Parathyroid adenoma (tissue), 2 donors: ENCODE measurements around the gene RBBP4.

Experiments used
- H2AFZ ChIP-seq: fragments of 300-600 bp; sonication (generic); one replicate; pipeline ENCODE4 v1.7.0; 2017; ENCODE audit warnings: antibody characterized with exemption, mild to moderate bottlenecking
- H3K27ac ChIP-seq: fragments of 300-600 bp; sonication (generic); one replicate; pipeline ENCODE4 v1.7.0; 2017
- H3K27me3 ChIP-seq: fragments of 300-600 bp; sonication (generic); one replicate; pipeline ENCODE4 v1.7.0; 2017; ENCODE audit warnings: low read length; ENCODE audit not compliant: control insufficient read depth, insufficient read depth
- H3K36me3 ChIP-seq: fragments of 300-600 bp; sonication (generic); one replicate; pipeline ENCODE4 v1.7.0; 2017; ENCODE audit warnings: low read length; ENCODE audit not compliant: control insufficient read depth, insufficient read depth
- H3K4me1 ChIP-seq: fragments of 300-600 bp; sonication (generic); one replicate; pipeline ENCODE4 v1.7.0; 2017; ENCODE audit warnings: control low read depth
- H3K4me2 ChIP-seq: fragments of 300-600 bp; sonication (generic); one replicate; pipeline ENCODE4 v1.7.0; 2017; ENCODE audit warnings: low read length
- H3K4me3 ChIP-seq: fragments of 300-600 bp; sonication (generic); one replicate; pipeline ENCODE4 v1.7.0; 2017; ENCODE audit warnings: low read depth, low read length
- H3K79me2 ChIP-seq: fragments of 300-600 bp; sonication (generic); one replicate; pipeline ENCODE4 v1.7.0; 2017; ENCODE audit warnings: control low read depth
- H3K9ac ChIP-seq: fragments of 300-600 bp; sonication (generic); one replicate; pipeline ENCODE4 v1.7.0; 2017; ENCODE audit warnings: mild to moderate bottlenecking
- H3K9me3 ChIP-seq: fragments of 300-600 bp; sonication (generic); one replicate; pipeline ENCODE4 v1.7.0; 2017; ENCODE audit warnings: low read length; ENCODE audit not compliant: control insufficient read depth
- TF ChIP-seq, protein P1 (sequence below): fragments of 300-600 bp; sonication (generic); IDR thresholded peaks from one replicate; pipeline ENCODE4 v1.7.0; 2017; ENCODE audit warnings: antibody characterized with exemption, mild to moderate bottlenecking
- donor health status: primary hyperparathyroidism.

RBBP4 gene

GRCh38 chr1:32718036-32718435 is 67.0 kb downstream of the RBBP4 start:
- TF ChIP-seq, protein P1, sequence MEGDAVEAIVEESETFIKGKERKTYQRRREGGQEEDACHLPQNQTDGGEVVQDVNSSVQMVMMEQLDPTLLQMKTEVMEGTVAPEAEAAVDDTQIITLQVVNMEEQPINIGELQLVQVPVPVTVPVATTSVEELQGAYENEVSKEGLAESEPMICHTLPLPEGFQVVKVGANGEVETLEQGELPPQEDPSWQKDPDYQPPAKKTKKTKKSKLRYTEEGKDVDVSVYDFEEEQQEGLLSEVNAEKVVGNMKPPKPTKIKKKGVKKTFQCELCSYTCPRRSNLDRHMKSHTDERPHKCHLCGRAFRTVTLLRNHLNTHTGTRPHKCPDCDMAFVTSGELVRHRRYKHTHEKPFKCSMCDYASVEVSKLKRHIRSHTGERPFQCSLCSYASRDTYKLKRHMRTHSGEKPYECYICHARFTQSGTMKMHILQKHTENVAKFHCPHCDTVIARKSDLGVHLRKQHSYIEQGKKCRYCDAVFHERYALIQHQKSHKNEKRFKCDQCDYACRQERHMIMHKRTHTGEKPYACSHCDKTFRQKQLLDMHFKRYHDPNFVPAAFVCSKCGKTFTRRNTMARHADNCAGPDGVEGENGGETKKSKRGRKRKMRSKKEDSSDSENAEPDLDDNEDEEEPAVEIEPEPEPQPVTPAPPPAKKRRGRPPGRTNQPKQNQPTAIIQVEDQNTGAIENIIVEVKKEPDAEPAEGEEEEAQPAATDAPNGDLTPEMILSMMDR = no peak

DNA sequence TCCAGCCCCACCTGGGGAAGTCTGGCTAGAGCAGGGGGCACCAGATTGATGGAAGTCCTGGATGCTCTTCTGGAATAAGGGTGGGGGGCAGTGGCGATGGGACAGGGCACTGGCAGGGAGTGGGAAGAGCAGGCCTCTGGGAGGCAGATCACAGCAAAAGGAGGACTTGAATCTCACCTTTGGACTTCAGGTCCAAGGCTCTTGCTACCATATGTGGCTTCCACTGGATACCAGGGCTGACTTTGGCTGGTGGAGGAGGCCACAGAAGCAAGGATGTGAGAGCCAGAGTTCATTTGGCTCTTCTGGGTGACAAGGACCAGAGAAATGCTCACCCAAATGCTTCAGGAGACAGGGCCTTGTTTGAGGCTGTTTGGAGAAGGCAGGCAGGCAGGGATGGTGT is 67.5 kb downstream of the RBBP4 start:
- Histone ChIP-seq H3K27me3 (no peaks in the 10 kb centered on the region), H3K9me3 (no peaks in the 10 kb centered on the region), H3K27ac (no peak overlapping the region), H2AFZ (no peak overlapping the region), H3K4me2 (no peak overlapping the region), H3K36me3 (no peaks in the 10 kb centered on the region), H3K79me2 (no peaks in the 10 kb centered on the region), H3K4me3 (no peak overlapping the region), H3K4me1 (peaks cover 4% of the 10 kb centered on the region), H3K9ac (no peak overlapping the region)
- TF ChIP-seq, protein P1 = no peak

More at GRCh38 chr1:32718036-32718435, 67.0 kb downstream of the RBBP4 start:
- Histone ChIP-seq H3K27me3 (no peaks in the 10 kb centered on the region), H3K4me2 (no peak overlapping the region), H3K9me3 (no peaks in the 10 kb centered on the region), H2AFZ (no peak overlapping the region), H3K79me2 (no peaks in the 10 kb centered on the region), H3K4me3 (no peak overlapping the region), H3K4me1 (peaks cover 4% of the 10 kb centered on the region), H3K27ac (no peak overlapping the region), H3K36me3 (no peaks in the 10 kb centered on the region), H3K9ac (no peak overlapping the region)

DNA sequence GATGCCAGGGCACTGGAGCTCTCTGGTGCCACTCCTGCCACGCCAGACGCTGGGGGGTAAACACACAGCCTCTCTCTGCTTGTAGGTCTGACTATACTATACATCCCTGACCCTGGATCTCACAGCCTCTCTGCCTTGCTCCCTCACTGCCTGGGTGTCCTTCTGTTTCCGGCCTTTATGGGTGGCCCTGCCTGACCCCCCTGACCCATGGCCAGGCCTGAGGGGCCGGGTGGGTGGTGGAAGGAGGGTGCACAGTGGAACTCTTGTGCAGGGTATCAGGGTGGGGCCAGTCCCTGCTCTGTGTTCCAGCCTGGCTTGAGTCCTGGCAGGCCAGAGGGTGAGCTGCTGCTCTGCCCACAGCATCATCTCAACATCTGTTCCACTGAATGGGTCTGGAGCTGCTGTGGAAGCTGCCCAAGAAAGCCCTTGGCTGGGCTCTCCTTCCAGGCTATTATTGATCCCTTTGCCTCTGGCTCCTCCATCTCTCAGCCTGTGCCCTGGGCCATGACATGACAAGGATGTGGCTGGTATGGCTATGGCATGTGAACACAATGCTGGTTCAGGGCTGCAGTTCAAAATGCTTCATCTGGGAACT is 68.8 kb downstream of the RBBP4 start:
- TF ChIP-seq, protein P1 = no peak
- H3K79me2 ChIP-seq = no peaks in the 10 kb centered on the region
- H3K4me3 ChIP-seq = no peak overlapping the region

DNA sequence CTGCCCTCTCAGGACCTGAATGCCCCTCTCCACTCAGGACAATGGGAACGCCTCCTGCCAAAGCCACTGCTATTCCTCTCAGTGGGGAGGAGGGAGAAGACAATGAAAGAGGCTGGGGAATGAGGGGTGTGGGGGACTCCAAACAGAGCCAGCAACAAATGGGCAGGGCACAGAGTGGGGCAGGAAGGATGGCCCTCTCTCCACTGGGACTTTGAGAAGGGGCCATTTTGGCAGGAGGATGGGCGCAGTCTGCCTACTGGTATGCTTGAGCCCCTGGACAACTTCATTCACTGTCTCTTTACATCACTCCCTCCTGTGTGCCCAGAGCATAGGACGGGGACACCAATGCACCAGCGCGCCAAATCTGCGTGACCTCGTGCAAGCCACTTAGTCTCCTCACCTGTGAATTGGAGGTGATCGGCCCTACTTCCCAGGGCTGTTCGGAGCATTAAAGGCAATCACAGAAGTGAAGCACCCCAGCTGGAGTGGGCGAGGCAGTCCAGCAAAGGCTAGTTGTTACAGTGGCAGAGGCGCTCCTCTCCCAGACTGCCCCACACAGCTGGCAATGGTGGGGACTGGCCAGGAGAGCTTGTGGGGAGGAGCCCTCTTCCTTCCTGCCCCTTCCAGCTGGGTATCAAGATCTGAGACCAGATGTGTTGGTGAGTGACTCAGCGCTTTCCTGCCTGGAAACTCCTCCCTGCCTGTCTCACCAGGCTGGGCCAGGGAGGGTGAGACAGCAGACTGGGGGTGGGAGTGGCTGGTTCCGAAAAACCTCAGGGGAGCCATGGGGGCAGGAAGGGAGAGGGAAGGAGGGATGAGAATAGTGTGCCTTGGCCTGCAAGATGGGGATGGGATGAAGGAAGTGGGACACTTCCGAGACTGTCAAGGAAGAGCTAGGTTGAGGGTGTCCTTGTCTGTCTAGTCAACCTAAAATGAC is 73.9 kb downstream of the RBBP4 start:
- Histone ChIP-seq H3K27ac (no peak overlapping the region), H3K9ac (no peak overlapping the region), H3K4me1 (no peaks in the 10 kb centered on the region), H3K4me3 (no peak overlapping the region), H3K79me2 (no peaks in the 10 kb centered on the region), H3K27me3 (no peaks in the 10 kb centered on the region), H3K4me2 (no peak overlapping the region), H3K9me3 (no peaks in the 10 kb centered on the region), H2AFZ (peak overlapping the region; percentile 48), H3K36me3 (no peaks in the 10 kb centered on the region)
- TF ChIP-seq, protein P1 = no peak

More for the DNA sequence above, 68.8 kb downstream of the RBBP4 start:
- no peaks in the 10 kb centered on the region for H3K36me3 ChIP-seq
- H3K27ac ChIP-seq = no peak overlapping the region
- H3K4me2 ChIP-seq = no peak overlapping the region
- H2AFZ ChIP-seq = no peak overlapping the region
- H3K27me3 ChIP-seq = no peaks in the 10 kb centered on the region
- peaks cover 4% of the 10 kb centered on the region for H3K4me1 ChIP-seq
- no peaks in the 10 kb centered on the region for H3K9me3 ChIP-seq
- no peak overlapping the region for H3K9ac ChIP-seq
